Stimulated activated CD8-positive, alpha-beta memory T cell treated with anti-CD3 and anti-CD28 coated beads, Interleukin-12 subunit alpha, Interleukin-12 subunit beta, amount 100 ng/mL, for 4 hours (primary cell): ENCODE results near the gene MPST.

Experiments used
- DNase-seq: peaks from one replicate; pipeline ENCODE4 v3.0.0-alpha.2; 2020; ENCODE audit warnings: low read depth

MPST gene

GRCh38 chr22:37046589-37046988 lies 27.0 kb downstream of the MPST start:
- no peak for DNase-seq

GRCh38 chr22:37047006-37047405 lies 27.5 kb downstream of the MPST start:
- no peak for DNase-seq

GRCh38 chr22:37048133-37048532 lies 28.6 kb downstream of the MPST start:
- DNase-seq = no peak

GRCh38 chr22:37049224-37049623 lies 29.7 kb downstream of the MPST start:
- DNase-seq = no peak

- DNase-seq = no peak
Observed at GRCh38 chr22:37050913-37051312, 31.4 kb downstream of the MPST start.

DNA sequence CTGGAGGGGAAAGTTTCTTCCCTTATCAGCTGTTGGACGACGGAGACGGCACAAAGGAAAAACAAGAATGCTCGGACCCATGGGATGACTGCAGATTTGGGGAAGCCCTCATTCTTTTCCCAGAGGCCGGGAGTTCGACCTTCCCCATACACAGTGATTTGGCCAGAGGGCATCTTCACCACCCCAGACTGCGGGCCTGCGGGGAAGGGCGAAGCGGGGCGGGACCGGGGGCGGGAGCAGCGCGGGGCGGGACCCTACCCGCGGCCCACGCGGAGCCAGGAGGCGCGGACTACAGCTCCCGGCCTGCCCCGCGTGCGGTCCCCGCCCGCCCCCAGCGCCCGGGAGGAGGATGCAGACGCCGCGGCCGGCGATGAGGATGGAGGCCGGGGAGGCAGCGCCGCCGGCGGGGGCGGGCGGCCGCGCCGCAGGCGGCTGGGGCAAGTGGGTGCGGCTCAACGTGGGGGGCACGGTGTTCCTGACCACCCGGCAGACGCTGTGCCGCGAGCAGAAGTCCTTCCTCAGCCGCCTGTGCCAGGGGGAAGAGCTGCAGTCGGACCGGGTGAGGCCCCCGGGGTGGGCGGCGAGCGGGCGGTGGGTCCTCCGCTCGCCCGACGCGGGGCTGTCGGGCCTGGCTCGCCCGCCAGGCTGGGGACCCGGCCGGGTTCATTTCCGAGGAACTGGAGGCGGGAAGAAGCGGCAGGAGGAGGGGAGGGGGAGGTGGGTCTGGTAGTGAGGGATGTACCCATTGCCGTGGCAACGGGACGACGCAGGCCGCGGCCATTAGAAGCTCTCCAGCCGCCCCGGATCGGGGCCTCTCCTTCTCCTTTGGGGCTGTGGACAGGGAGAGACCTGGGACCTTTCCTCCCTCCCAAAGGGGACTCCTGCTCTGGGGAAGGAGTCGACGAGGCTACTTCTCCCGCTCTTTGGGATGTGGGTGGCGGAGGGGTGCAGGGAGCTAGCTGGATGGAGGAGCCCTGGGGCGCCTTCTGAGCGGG lies 32.1 kb downstream of the MPST start, which contains the start of gene KCTD17:
KCTD17 (plus strand) TSS at position 352 of the 995 bp plus-strand sequence; CDS start at position 371, 19 bp downstream.
- peak; percentile 71 for DNase-seq

- no peak for DNase-seq
Observed at GRCh38 chr22:37052386-37053309, 33.1 kb downstream of the MPST start.

DNA sequence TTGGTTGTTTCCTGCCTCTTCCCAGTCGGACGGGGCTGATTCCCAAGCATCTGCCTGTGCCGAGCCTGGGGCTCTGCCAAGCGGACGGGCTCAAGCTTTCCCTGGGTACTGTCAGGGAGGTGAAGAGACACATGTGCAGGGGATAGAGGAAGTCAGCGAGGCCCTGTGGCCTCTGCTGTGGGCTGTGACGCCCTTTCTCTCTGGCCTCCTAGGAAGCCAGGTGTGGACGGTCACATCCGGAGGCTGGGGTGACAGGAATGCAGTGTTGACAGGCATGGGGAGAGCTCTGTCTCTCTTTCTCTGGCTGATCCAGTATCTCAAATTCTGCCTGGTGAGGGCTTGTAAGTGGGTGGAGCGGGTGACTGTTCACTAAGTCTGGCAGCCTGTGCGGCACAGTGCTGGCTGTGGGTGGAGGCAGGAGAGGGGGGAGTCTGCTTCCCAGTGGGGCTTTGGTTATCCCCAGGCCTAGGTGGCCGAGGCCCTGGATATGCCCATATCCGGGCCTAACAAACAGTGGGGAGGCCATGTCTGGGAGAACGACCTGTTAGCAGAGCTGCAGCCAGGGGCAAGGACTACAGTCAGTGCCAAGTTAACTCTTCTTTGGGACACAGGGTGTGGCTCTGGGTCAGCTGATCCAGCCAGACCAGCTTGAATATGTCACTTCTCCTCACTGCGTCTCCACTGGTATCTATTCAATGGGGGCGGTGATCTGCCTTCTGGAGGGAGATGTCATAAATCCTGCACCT lies 33.9 kb downstream of the MPST start:
- no peak for DNase-seq

DNA sequence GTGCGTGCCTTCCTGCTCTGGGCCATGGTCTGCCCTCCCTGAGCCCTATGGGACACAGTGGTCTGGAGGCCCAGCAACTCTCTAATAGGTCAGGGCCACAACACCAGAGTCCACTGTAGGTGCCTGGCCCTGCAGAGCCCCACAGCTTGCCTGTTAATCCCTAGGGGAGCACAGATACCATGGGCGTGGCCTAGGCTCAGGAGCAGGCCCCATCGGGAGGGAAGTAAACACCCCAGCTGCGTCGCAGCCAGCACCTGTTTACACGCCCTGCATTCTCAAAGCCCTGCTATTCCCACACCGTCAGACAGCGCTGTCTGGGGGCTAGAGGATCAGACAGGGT lies 34.5 kb downstream of the MPST start:
- DNase-seq = no peak

- no peak for DNase-seq
Observed at GRCh38 chr22:37054600-37055365, 35.2 kb downstream of the MPST start.

DNA sequence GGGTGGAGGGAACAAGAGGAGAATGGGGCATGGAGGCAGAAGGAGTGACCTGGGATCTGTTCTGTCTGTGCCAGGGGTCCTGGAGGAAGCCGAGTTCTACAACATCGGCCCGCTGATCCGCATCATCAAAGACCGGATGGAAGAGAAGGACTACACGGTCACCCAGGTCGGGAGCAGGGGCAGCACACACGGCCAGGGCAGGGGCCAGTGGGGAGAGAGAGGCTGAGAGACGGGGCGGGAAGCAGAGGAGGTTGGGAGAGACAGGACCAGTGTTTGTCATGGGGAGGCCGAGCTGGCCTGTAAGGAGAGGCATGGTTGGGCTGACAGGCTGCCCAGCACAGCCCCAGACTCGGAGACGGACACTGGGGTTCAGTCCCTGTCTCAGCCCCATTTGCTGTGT lies 36.7 kb downstream of the MPST start:
- DNase-seq = no peak

GRCh38 chr22:37057226-37057625 lies 37.7 kb downstream of the MPST start:
- DNase-seq = no peak

GRCh38 chr22:37057796-37058510 lies 38.4 kb downstream of the MPST start:
- no peak for DNase-seq

GRCh38 chr22:37058917-37059701 lies 39.6 kb downstream of the MPST start:
- no peak for DNase-seq

GRCh38 chr22:37059876-37060449 lies 40.4 kb downstream of the MPST start:
- DNase-seq = no peak

DNA sequence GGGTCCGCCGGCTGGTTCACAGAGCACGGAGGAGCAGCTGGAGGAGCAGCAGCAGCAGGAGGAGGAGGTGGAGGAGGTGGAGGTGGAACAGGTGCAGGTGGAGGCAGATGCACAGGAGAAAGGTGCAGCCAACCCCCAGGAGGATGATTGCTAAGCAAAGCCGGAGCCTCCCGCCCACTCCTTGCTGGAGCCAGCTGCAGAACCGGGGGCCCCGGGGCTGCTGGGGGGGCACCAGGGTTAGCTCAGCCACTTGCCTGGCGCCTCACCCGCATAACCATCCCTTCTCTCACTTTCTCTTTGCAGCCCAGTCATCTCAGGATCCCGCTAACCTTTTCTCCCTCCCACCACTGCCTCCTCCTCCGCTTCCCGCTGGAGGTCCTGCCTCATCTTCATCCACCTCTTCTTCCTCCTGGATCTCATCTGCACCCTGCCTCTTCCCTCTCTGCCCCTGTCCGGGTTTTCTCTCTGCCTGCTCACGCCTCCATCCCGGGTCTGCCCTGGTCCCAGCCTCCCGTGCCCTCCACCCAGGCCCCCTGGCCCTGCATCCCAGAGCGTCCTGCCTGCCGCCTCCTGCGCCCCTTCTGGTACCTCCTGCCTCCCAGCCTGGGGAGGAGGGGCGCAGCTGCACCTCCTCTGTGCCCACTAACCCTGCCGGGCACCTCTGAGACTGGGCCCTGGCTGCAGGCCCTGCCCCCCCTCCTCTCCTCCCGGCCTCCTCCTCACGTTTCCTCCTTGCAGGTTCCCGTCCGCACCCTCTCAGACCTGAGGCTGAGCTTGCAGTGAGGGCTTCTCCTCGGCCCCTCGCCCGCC lies 41.5 kb downstream of the MPST start:
- DNase-seq = no peak

DNA sequence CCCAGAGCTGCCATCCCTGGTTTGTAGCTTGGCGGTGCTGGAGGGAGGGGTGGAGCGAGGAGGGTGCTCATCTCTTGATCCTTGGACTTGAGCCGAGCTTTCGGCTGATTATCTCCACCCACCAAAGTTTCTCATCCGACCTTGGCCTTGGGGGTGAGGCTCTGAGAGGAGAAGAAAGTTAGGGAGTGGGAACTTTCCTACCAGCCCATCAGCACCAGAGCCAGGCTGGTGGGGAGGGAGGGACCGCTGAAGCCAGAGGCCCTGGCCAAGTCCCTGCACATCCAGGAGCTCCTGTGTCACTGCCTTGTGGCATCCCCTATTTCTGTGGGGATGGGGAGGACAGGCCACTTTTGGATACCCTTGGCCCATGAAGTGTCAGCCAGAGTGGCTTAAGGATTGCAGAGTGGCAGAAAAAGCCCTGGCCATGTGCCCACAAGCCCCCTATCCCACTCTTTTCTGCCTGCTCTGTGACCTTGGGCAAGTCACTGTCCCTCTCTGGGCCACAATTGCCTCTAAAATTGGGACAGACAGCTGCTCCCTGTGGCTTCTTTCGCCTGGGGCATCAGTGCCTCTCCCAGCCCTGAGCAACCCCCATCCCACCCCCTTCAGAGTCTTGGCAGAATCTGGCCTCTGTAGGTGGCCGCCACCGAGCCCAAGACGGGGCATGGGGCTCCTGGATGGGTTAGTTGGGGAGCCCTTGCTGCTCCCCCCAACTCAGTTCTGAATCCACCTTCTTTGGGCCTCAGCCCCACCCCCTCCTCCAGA lies 42.3 kb downstream of the MPST start:
- no peak for DNase-seq

- DNase-seq = no peak
Observed at GRCh38 chr22:37062376-37062675, 42.8 kb downstream of the MPST start.
